CMK (cell line): ENCODE results near the gene TBC1D5.
"Not testable (repeated sequence)": the region's sequence is repeated elsewhere in the genome, so short reads cannot be mapped to it uniquely, and the experiment has no call there.

ENCODE experiments used
- DNase-seq: peaks from one replicate; pipeline ENCODE4 v3.0.0-alpha.2; 2010; ENCODE audit warnings: low read depth

Gene TBC1D5

DNA sequence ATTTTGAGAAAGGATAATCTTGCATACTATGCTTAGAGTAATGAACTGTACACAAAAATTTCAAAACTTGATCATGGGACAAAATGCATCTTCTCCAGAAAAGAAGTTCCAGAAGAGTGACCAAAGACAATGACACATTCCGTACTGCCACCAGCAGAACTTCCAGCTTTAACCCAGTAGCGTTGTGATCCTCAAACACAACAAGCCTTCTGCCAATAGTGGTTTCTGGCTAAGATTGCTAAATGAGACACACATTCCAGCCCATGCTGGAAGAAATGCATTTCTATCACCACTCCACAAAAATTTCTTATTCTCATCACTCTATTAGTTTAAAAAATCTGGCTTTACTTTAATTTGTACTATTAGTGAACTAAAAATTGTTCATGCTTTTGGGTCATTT is 334.9 kb downstream of the TBC1D5 start:
- no peak for DNase-seq

DNA sequence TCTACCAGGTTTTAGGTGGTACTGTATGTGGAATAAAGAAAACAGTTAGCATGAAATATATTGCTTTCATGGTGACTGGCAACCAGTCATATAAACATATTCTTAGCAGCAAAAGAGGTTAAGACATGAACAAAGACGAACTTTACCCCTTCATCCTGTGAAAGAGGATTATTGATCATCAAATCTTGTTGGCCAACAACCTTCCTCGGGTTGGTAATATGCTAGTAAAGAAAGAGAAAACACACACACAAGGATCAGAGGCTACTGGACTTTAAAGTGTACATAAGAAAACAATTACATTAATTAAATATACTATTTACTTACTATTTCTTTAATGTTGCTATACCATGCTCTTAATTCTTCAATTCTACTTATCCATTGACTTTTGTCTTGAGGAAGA is 337.9 kb downstream of the TBC1D5 start:
- DNase-seq = no peak

DNA sequence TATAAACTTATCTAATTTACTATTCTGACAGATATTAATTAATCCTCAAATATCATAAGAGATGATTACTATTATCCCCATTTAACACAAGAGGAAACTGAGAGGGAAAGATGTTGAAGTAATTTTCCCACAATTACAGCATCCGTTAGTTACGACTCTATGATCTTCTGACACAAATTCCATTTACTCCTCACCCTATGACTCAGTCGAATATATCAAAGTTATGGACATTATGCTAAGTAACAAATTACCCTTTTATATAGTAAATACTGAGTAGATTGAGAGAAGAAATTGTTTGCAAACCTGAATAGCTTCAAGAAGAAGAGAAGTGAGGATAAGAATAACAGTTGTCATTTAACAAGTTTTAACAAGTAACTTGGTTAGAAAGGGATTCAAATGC is 340.0 kb downstream of the TBC1D5 start:
- DNase-seq = no peak

DNA sequence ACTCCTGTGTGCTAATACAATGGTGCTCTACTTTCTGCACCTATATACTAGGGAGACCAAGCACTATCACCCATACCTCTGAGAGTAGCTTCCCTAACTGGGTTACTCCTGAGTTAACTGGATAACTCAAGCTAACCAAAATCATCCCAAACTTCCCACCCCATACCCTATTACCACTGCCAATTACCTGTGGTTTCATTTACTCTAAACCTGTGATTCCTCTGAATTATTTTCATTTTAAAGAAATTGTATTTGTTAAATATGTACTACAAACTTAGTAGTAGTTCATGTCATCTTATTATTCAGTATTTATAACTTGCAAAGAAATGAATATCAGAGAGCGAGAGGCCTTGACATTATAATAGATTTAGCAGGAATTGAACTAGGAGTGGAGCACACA is 340.5 kb downstream of the TBC1D5 start:
- no peak for DNase-seq

DNA sequence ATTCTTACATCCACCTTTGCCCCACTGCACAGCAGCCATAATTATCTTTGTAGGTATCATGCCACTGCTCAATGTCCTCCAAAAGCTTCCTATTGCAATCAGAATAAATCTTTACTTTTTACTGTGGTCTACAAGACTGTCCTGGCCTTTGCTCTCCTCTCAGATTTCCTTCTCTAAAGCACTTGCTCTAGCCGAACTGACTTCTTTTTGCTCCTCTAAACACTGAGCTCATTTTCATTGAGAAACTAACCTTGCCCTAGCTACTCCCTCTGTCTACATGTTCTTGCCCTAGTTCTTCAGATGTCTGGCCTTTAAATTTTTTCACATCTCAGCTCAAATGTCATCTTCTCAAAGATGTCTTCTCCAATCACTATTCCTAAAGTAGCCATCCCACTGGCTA is 342.8 kb downstream of the TBC1D5 start:
- DNase-seq = no peak

DNA sequence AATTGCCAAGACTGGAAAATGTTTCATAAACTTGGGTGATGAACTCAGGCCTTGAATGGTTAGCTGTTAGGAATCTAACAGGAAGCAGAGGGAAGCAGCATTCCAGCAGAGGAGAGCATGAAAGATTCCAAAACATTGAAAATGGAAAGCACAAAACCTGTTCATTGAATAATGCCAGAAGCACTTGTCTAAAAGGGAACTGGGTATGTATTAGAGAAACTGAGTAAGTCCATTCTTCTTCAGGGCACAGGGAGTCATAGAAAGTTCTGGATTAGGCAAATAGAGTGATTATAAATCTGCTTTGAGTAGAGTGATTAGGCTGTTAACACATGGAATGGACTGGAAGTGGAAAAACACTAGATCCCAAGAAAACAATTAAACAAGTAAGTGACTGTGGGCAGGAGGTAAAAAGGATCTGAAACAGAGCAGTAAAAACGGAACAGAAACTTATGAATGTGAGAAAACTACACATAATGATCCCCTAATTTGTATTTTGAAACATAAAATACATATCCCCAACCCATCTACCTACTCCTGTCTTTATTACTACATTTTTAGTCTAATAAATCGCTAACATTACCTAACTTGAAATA is 343.4 kb downstream of the TBC1D5 start:
- no peak for DNase-seq

DNA sequence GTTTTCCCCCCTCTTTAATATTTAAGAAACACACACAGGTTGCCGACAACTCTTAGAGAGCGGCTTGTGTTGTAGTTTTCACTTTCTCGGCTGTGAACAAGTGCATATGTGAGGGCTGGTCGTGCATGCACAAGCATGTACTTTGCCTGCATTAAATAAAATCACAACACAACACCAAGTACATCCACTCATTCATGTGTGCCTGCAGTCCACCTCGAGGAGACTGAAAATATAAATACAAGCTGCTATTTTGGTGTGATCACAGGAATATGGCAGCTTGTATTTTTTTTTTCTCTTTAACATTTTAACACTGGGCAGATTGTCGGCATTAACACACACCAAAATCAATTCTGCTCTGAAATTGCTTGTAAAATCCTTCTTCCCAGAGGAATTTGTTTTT is 346.4 kb downstream of the TBC1D5 start:
- no peak for DNase-seq

DNA sequence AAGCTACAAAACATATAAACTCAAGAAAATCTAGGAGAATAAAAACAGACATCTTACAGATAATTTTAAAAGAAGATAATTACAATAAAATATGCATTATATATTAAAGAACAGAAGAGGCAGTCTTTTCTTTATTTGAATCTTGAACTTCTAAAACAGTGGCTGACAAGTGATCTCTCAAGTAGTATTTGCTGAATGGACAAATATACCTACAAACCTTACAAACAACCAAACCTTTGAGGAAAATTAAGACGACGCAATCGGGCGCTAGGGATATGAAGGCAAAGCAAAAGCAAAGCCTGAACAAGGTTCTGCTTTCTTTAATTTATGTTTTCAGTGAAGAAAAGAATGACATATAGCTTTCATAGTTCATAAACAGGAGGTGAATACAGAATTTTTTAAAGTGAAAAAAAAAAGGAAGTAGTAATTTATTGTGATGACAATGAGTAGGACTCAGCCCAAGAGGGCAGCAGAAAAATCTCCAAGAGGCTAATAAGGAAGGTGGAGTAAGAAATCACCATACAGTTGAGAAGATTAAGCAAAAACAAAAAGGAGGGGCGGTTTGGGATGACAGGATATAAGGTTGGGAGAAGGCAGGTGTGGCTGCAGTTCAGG is 347.8 kb downstream of the TBC1D5 start:
- no peak for DNase-seq

DNA sequence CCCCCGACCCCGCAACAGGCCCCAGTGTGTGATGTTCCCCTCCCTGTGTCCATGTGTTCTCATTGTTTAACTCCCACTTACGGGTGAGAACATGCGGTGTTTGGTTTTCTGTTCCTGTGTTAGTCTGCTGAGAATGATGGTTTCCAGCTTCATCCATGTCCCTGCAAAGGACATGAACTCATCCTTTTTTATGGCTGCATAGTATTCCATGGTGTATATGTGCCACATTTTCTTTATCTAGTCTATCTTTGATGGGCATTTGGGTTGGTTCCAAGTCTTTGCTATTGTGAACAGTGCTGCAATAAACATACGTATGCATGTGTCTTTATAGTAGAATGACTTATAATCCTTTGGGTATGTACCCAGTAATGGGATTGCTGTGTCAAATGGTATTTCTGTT is 349.9 kb downstream of the TBC1D5 start:
- DNase-seq = not testable (repeated sequence)

DNA sequence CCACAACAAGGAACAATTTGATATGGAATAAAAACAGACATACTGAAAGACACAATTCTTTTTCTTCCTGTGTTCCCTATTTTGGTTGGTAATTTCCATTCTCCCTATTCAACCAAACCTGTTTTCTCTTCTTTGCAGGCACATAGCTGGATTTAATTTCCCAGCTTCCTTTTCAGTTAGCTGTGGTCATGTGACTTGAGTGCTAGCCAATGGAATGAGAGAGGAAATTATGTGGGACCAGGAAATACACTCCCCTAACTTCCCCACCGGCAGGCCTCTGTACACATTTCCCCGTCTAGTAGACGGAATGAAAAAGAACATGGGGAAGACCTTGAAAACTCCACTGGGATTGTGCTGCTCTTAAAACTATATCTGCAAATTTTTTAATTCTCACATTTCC is 351.6 kb downstream of the TBC1D5 start:
- DNase-seq = no peak

DNA sequence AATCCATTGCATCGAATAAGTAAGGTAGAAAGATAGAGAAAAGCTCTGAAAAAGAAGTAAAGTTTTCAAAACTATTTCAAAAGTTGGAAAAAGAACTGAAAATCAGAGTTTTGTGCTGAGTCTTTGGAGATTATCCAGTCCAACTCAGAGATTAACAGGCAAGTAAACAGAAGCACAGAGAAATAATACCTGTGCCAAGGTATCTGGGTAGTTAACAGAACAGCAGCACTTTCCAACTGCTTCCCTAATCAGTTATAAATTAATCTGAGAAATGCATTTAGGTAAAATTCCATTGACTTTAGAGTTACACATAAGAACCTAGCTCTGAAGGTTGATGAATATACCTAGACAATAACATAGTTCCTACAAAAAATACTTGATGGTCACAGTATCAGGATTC is 355.3 kb downstream of the TBC1D5 start:
- DNase-seq = no peak

DNA sequence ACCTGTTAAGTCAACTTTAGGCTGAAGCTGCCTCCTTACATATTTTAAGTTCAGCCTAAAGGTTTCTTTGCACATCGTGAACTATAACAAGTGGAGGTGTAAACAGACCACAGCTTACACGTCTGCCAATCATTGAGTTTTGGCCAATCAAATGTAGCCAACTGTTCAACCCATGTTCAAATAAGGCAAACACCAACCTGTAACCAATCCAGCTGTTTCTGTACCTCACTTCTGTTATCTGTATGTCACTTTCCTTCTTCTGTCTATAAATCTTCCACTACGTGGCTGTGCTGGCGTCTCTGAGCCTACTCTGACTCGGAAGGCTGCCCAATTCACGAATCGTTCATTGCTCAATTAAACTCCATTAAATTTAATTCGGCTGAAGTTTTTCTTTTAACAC is 356.0 kb downstream of the TBC1D5 start:
- no peak for DNase-seq

DNA sequence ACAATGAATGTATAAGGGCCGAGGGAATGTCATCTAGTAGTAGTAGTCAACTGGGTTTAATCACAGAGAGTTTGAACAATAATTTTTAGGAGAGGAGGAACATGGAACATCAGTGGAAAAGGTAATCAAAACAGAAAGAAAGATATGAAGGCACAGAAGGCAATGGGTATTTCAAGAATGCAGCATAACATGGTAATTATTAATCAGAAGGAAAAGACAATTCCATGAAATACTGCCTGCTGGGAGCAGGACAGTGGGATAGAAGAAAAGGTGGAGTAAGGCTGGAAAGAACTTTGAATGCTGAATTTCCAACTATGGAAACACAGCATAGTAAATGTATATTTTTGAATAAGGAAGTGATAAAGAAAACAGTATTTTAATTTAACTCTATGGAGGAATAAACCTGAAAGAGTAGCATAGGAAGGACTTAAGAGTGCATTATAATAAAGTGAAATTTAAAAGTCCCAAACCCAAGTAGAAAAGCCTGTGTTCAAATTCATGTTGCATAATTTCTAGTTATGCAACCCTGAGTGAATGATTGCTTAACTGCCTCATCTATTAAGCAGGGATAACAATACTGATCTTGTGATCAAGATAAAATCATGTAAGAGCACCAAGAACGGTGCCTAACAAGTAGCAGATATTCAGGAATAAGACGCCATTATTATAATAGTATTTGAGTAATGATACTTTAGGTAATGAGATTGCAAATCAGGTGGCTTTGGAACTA is 357.7 kb downstream of the TBC1D5 start:
- DNase-seq = no peak

DNA sequence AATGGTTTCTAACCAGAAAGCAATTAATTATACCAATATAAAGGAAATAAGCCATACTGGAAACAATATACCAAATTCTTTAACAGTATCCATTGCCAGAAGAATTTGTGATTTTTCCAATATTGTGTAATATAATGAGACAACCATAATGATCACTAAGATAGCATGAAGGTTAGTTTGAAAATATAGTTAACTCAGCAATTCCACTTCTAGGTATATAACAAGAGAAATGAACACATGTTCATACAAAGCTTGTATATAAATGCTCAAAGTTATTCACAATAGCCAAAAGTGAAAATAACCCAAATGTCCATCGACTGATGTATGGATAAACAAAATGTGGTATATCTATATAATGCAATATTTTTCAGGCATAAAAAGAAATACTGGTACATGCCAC is 369.1 kb downstream of the TBC1D5 start:
- DNase-seq = no peak

DNA sequence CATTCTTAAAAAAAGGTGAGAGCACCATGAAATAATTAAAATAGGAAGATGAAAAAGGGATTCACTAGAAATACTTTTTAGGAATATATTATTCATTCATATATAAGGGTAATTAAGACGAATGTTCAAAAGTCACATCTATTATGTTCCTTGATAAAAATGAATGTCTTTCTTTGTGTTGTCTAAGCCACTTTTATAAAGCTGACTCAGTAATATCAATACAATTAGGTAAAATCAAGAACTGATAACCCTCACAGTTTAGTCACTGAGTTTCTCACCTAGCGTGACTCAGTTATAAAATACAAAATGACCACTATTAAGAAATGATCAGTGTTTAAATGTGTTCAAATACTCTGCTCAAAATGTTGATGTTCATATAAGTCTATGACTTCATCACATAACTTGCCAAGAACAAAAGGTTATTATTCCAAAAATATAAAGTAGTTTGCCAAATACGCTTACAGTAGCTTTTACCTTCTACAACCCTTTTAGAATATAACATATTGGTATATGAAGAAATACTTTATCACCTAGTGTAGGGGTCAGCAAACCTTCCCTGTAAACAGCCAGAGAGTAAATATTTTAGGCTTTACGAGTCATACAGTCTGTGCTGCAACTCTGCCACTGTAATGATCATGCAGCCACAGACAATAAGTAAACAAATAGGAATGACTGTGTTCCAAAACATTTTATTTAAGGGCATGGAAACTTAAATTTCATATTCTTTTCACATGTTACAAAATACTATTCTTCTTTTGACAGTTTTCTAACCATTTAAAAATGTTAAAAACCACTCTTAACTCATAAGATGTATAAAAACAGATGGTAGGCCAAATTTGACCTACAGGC is 369.8 kb downstream of the TBC1D5 start:
- no peak for DNase-seq

DNA sequence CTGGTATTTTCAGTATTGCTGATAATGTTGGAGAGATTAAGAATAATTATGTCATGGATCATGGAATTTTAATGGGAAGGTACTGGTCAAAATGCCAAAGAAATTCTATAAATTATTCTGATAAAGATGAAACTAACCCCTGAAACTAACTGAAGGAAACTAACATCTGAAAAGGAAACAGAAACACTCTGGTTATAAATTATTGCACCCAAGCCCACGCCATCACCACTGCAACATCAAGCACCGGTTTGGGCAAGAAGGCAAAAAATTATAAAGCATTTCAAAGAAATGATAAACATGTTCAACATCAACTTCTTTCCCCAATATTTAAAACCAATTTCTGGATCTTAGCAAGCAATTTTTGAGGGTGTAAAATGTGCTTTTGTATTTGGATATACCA is 372.5 kb downstream of the TBC1D5 start:
- DNase-seq = no peak

DNA sequence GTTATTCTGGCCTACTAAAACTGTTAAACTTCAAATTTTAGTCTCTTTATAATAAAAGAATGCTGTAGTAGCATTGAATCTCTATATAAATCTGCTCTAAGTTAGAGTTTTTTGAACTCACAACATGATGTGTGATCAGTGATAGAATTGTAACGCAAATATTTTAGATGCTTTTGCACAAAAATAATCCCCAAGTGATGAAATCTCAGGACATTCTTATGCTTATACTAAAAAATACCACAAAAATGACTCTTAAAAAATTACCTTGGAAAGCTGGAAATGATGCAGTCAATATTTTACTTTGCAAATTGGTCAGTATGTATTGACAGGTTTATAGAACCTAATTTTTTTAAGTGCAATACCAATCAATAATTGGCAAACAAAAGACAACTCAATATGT is 375.3 kb downstream of the TBC1D5 start:
- DNase-seq = no peak

DNA sequence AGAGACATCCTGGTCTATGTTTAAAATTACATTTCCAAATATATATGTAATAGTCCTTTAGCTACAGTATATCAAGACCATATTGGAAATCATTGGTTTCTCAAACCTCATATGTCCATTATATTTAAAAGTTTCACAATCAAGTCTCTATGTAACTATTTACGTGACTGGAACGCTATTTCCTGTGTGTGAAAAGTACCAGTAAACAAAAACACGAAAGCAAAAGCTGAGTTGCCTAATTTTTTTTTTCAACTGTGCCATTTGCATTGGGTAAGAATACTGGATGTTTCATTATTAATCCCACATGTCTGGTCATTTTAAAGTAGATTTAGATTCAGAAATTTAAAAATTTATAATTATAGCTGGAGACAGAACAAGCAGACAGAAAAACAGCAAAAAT is 381.4 kb downstream of the TBC1D5 start:
- no peak for DNase-seq

DNA sequence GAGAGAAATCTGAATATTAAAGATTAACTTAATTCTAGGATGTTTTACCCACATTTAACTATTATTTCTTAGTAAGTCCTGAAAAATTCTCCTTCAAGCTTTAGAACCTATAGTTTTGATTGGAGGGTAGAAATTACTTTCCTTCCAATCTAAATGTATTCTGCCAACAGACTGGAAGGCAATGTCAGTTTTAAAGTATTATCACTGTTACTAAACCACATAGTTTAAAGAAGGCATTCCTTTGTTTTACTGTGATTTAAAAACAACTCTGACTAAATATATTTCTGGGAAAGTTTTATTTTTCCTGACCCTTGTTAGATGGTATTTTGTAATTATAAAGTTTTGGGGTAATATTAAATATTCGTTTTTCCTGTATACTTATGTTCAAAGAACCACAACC is 382.5 kb downstream of the TBC1D5 start:
- DNase-seq = no peak

DNA sequence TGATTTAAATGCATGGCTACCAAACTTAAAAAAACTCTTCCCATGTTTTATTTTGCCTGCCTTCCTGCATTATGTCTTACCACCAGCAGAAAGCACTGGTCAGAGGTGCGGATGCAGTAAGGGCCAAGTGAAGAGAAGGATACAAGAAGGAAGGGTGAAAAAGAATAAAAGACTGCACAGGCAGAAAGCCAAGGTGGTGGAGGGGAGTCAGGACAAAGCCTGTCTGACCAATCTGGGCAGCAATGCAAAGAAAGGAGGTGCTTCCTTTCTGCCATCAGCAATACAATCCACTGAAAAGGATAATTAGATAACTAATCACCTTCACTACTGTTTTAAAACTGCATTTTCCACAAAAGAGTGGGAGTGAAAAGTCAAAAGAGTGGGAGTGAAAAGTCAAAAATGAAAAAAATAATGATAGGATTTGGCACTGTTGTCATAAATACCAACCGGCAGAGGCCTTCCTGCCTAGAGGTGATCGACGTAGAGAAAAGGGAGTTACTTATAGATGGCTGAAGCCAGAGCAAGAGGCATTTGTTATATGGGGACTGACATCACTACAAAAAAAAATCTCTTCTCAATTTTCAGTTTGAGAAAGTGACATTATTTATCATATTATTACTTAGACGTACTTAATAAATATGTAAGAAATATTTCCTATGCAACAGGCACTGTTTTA is 385.3 kb downstream of the TBC1D5 start:
- DNase-seq = no peak

DNA sequence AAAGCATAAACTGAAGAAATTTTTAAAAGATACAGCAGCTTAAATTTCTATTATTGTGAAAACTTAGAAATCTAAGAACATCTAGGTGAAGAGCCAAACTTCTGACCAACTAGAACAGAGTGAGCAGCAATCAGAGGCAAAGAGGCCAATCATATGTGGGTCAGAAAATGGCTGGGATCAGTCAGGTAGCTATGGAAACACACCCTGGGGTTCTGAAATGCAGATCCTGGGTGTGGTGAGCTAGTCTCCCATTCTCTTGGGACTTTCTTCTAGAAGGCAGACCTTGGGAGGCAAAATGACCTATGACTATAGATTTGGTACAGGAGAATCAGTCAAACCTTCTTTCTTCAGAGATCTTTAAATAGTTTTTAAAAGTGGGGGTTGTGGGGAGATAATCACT is 385.8 kb downstream of the TBC1D5 start:
- no peak for DNase-seq

DNA sequence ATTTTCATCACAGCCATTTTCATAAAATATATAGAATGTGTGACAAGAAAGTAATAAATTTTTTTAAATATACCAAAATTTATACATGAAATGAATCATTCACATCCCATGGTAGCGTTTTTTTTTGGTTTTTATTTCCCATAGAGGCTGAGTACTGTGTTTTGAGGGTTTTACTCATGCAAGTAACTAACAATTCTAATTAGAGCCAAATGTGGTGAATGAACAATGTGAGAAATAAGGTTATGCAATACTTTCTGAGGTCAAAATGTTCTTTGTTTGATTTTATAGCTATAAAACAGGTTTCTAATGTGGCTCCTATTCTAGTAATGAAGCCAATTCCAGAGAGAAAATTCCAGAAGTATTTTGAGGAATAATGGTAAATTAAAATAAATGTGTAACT is 386.8 kb downstream of the TBC1D5 start:
- no peak for DNase-seq
